SK-N-DZ (cell line): Measurements from ENCODE around the gene CLDN25.
A peak's percentile ranks its signal among the peaks of the same experiment; 100 is the strongest.

ENCODE experiments used
- DNase-seq: peaks from one replicate; pipeline ENCODE4 v3.0.0-alpha.2; 2015; ENCODE audit warnings: low spot score
- small RNA-seq, 2 experiments: library from RNA; depleted of rRNA; stranded (forward); fragments of <200 nt; gene quantifications; one replicate each; pipeline ENCODE3, GENCODE V24; 2014

Gene CLDN25

DNA sequence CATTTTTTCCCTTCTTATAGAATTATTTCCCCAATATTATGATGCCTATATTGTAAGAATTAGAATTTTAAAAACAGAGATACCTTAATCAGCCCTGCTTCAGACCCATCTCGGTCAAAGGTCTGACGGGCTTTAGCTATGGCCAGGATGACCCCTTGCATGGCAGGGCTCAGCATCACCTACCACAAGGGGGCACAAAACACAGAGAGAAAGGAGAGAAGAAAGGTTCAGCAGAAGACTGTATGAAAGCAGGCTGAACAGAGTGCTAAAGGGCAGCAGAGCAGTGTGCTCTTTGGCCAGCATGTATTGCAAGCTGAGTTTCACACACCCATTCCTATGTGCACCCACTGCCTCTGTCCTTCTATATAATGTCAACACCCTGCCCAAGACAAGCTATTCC is 26.8 kb downstream of the CLDN25 start:
- peak; percentile 13 for DNase-seq

DNA sequence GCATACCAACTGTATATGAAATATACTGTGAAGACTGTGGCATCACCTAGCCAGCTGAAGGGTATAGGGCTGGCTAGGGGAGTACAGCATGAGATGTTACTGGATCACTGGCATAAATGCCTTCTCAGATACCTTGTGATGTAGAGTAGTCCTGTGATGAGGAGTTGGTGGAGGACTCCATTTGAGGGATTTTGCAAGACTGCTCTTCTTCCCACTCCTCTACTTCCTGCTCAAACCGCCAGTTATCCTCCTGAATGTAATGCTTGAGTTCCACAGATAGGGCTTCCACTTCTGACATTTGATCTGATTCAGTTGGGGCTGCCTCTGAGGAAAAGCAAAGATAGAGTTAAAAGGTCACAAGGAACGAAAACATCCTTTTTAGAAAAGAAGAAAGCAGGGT is 29.3 kb downstream of the CLDN25 start:
- no peak for DNase-seq

- no peak for DNase-seq
Measured at GRCh38 chr11:113814181-113814580, 34.6 kb downstream of the CLDN25 start.

DNA sequence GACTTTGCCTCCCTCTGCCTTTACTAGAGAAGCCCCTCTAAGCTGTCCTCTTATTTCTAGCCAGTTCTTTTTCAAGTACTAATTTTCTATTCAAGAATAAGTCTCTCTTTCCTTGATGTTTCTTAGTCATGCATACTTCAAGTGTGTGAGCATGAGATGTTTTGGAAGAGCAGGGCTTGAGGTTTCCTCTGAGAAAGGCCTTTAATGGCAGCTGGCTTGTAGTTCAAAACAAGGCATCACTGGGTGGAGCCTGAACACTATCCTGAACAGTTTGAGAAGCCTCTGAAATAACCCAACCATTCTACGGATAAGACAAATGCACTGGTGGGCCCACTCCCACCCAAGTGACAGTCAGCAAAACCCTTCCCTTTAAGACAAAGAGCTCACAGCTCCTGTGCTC is 37.6 kb downstream of the CLDN25 start:
- no peak for DNase-seq

GRCh38 chr11:113817626-113818025 is 38.0 kb downstream of the CLDN25 start:
- no peak for DNase-seq

DNA sequence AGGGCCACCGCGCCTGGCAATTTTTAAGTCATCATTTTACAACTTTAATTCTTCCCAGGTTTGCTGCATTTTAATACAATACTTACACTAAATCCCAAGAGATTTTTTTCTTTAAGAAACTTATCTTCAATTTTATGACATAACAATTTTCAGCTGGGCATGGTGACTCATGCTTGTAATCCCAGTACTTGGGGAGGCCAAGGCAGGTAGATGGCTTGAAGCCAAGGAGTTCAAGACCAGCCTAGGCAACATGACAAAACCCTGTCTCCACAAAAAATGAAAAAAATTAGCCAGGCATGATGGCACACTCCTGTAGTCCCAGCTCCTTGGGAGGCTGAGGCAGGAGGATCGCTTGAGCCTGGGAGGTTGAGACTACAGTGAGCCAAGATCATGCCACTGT is 38.8 kb downstream of the CLDN25 start:
- no peak for DNase-seq

DNA sequence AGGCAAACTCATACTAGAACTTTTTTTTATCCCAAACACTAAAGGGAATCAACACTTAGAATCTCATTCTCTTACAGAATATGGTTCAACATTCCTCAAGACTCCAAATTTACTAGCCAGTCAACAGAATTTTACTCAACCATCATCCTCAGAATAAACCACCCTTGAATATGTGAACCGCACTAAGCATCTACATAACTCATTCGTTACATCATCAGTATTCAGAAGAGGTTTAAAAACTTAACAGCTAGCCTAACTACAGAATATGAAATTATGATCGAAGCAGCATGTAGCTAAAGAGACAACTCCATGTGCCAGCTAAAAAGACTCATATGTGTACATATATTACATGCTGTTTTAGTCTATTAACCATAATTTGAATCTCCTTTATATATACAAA is 47.9 kb downstream of the CLDN25 start:
- no peak for DNase-seq

GRCh38 chr11:113828191-113828590 is 48.6 kb downstream of the CLDN25 start:
- DNase-seq = no peak

DNA sequence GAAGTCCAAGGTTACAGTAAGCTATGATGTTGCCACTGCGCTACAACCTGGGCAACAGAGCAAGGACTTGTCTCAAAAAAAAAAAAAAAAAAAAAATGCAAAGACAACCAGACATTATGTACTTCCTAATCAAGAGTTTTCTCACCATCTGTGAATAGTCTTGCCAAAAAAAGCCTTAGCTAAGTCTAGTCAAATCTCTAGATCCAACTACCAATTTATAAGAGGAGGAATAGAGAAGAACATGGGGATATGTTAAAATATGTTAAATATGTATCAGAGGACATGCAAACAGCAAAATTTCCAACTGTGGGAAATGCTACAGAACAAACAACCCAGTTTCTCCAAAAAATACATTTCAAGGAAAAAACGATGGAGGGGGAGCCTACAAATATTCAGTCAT is 50.2 kb downstream of the CLDN25 start:
- DNase-seq = no peak

Small RNA genes within 50 kb of the gene (small RNA-seq; reads per million reads assigned to genes)
- gene LRRC37A13P (0 reads per million in 2 experiments), gene RPS29P19 (0 reads per million in 2 experiments)
